Endothelial cell of umbilical vein (primary cell): ENCODE results near the gene UNC5B. TPM values are rescaled to one million over a fixed set of nuclear protein-coding genes. Genes with fewer than 3 reads are reported as not detected.

Experiments used
- BruUV-seq: library from RNA; stranded (reverse); fragments of 400-500 nt; replicated peaks from 2 replicates; lab custom pipeline; 2021; lab: Mats Ljungman, UMichigan
- CTCF ChIA-PET: fragments of 300-600, 350-600 bp; sonication (Branson Sonifier 250); formaldehyde crosslinking; loops from one replicate; lab custom pipeline; 2021; ENCODE audit warnings: antibody characterized with exemption, inconsistent platforms; lab: Charles Lee
- POLR2A ChIA-PET: fragments of 300-600, 350-600 bp; sonication (Branson Sonifier 250); formaldehyde crosslinking; loops from one replicate; lab custom pipeline; 2021; ENCODE audit warnings: antibody characterized with exemption, inconsistent platforms; lab: Charles Lee
- DNase-seq: peaks from one replicate; pipeline ENCODE4 v3.0.0-alpha.2; 2011; ENCODE audit warnings: low read depth, low spot score
- FAIRE-seq: peaks from 2 replicates; lab custom pipeline; 2011; peaks lifted over from hg19 to GRCh38; lab: Jason Lieb, UNC
- H2AFZ ChIP-seq: 2 replicates; pipeline ENCODE4 v1.6.0; 2012; ENCODE audit warnings: low read depth, low read length, control low read depth, inconsistent platforms
- H3K27ac ChIP-seq: 2 replicates; pipeline ENCODE4 v1.5.1; 2011; ENCODE audit warnings: low read depth, mild to moderate bottlenecking, control low read depth, low read length, moderate library complexity; ENCODE audit not compliant: insufficient read depth
- H3K27me3 ChIP-seq, 2 experiments: 2 replicates each; pipeline versions ENCODE4 v1.6.0 to v1.6.1; 2011; ENCODE audit warnings: low read length in 2 of 2, mixed read lengths in 1 of 2; ENCODE audit not compliant: control insufficient read depth in 2 of 2, insufficient read depth in 2 of 2
- H3K36me3 ChIP-seq, 2 experiments: 2 replicates in 1 of 2; 3 replicates in 1 of 2; pipeline ENCODE4 v1.5.1; 2011; ENCODE audit warnings: low read length in 2 of 2, mild to moderate bottlenecking in 1 of 2, moderate library complexity in 1 of 2; ENCODE audit not compliant: control insufficient read depth in 2 of 2, insufficient read depth in 2 of 2; ENCODE audit errors: extremely low read depth in 1 of 2
- H3K4me1 ChIP-seq: 3 replicates; pipeline ENCODE4 v1.5.1; 2011; ENCODE audit warnings: mild to moderate bottlenecking, low read length; ENCODE audit not compliant: control insufficient read depth, insufficient read depth; ENCODE audit errors: extremely low read depth
- H3K4me2 ChIP-seq: 2 replicates; pipeline ENCODE4 v1.6.1; 2011; ENCODE audit warnings: low read length, control low read depth, mixed read lengths; ENCODE audit not compliant: insufficient read depth
- H3K4me3 ChIP-seq, 3 experiments: fragments of 200-600 bp in 1 of 3; sonication (generic), shearing (Covaris generic) in 1 of 3; replicated peaks in 1 of 3; 2 replicates each; pipeline ENCODE4 v1.5.1; 2011 to 2016; ENCODE audit warnings: control low read depth in 3 of 3, low read length in 3 of 3, mild to moderate bottlenecking in 2 of 3, inconsistent platforms in 1 of 3, low read depth in 1 of 3, moderate library complexity in 1 of 3; ENCODE audit not compliant: insufficient read depth in 1 of 3
- H3K79me2 ChIP-seq: 2 replicates; pipeline ENCODE4 v1.6.0; 2012; ENCODE audit warnings: low read length, inconsistent platforms; ENCODE audit not compliant: control insufficient read depth, insufficient read depth
- H3K9ac ChIP-seq: replicated peaks from 2 replicates; pipeline ENCODE3; 2011; ENCODE audit warnings: low read length, control low read depth; ENCODE audit not compliant: insufficient read depth; ENCODE audit errors: extremely low read depth
- H3K9me1 ChIP-seq: replicated peaks from 3 replicates; pipeline ENCODE4 v1.6.0; 2011; ENCODE audit warnings: mild to moderate bottlenecking, low read length; ENCODE audit not compliant: control insufficient read depth, insufficient read depth; ENCODE audit errors: extremely low read depth
- H3K9me3 ChIP-seq: replicated peaks from 2 replicates; pipeline ENCODE4 v1.5.1; 2012; ENCODE audit warnings: low read length, inconsistent platforms; ENCODE audit not compliant: control insufficient read depth, insufficient read depth
- H4K20me1 ChIP-seq: replicated peaks from 2 replicates; pipeline ENCODE3; 2011; ENCODE audit warnings: mild to moderate bottlenecking, low read length; ENCODE audit not compliant: control insufficient read depth, insufficient read depth; ENCODE audit errors: extremely low read depth
- EZH2 ChIP-seq: IDR thresholded peaks from 2 replicates; pipeline ENCODE4 v1.6.1; 2012; ENCODE audit warnings: borderline replicate concordance, low read depth, mild to moderate bottlenecking, moderate library complexity, low read length, inconsistent platforms; ENCODE audit not compliant: severe bottlenecking
- FOS ChIP-seq: IDR thresholded peaks from 2 replicates; pipeline ENCODE4 v1.6.1; 2011; ENCODE audit warnings: mild to moderate bottlenecking, low read length, moderate library complexity, borderline replicate concordance; ENCODE audit not compliant: insufficient read depth
- GATA2 ChIP-seq: IDR thresholded peaks from 2 replicates; pipeline ENCODE4 v1.7.0; 2011; ENCODE audit warnings: low read depth, mild to moderate bottlenecking, moderate library complexity, mixed read lengths, low read length; ENCODE audit not compliant: insufficient read length, insufficient read depth
- JUN ChIP-seq: IDR thresholded peaks from 2 replicates; pipeline ENCODE4 v1.6.1; 2011; ENCODE audit warnings: borderline replicate concordance, low read depth; ENCODE audit not compliant: insufficient read length, insufficient read depth
- MYC ChIP-seq: IDR thresholded peaks from one replicate; pipeline ENCODE4 v1.6.1; 2011; ENCODE audit warnings: mild to moderate bottlenecking, low read depth, low read length
- POLR2A ChIP-seq: IDR thresholded peaks from 2 replicates; pipeline ENCODE4 v1.6.1; 2012; ENCODE audit warnings: low read depth, mild to moderate bottlenecking, control low read depth, low read length
- POLR2AphosphoS5 ChIP-seq: IDR thresholded peaks from 2 replicates; pipeline ENCODE4 v1.6.1; 2012; ENCODE audit warnings: low read depth, mild to moderate bottlenecking, control low read depth, low read length, moderate library complexity; ENCODE audit not compliant: insufficient read depth
- dilution Hi-C: fragments of 300-500 bp; cut with MboI; formaldehyde crosslinking; loops from one replicate; pipeline ENCODE4 v1.15.0; 2019; ENCODE audit warnings: low sequenced_read_pairs; ENCODE audit not compliant: extremely low pct_ligation_motif_present
- intact Hi-C: fragments of 100-400 bp; cut with micrococcal nuclease; formaldehyde crosslinking; loops from one replicate; pipeline ENCODE4 v1.10.0; 2022
- polyA plus RNA-seq, 4 experiments: library from polyadenylated mRNA; depleted of rRNA in 3 of 4; stranded (reverse) in 3 of 4; unstranded in 1 of 4; fragments of >200 nt; gene quantifications; 2 replicates each; pipeline versions ENCODE4 v1.2.1 to v1.2.3, GENCODE V29; 2011 to 2012; ENCODE audit warnings: missing spikeins in 1 of 4
- total RNA-seq: library from RNA; stranded (reverse); gene quantifications from 2 replicates; pipeline ENCODE4 v1.2.3, GENCODE V29; 2021
- TF ChIP-seq, protein P1 (sequence below), 2 donors: IDR thresholded peaks; 1 replicate in 1 of 2; 2 replicates in 1 of 2; pipeline ENCODE4 v1.5.1; 2011; ENCODE audit warnings: low read length in 2 of 2, mild to moderate bottlenecking in 2 of 2, moderate library complexity in 2 of 2, control low read depth in 1 of 2, inconsistent platforms in 1 of 2, low read depth in 1 of 2; ENCODE audit not compliant: insufficient read depth in 1 of 2; ENCODE audit errors: extremely low read depth in 1 of 2
- TF ChIP-seq, protein P2 (sequence below): IDR thresholded peaks from 2 replicates; pipeline ENCODE4 v1.6.1; 2011; ENCODE audit not compliant: insufficient read depth, insufficient read length

The UNC5B gene
- total and polyA plus RNA-seq, 2 donors (not counting 3 experiments of a cell fraction or from before 2014, with no cell fraction given) = 0.39 to 2.5 TPM

DNA sequence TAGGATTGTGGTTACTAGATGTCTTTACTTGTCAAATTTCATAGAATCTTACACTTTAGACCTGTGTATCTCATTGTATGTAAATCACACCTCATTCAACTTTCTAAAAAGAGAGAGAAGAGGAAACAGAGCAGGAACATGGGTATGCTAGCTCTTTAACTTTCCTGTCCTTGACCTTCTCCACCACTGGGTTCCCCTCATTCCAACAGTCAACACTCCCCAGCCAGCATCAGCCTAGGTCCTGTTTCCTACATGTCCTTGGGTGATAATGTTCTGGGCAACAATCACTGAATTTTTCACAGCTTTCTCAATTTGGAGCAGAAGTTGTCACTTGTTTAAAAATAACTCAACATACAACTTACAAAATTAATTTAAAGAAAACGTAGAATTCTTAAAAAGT is 9.2 kb upstream of the UNC5B start:
- FAIRE-seq (no peak), DNase-seq (no peak)
- Histone ChIP-seq H3K4me1 (peaks cover 17% of the 10 kb centered on the region), H3K9me1 (no peaks in the 10 kb centered on the region), H3K4me2 (no peak overlapping the region), H3K79me2 (no peaks in the 10 kb centered on the region), H4K20me1 (no peaks in the 10 kb centered on the region), H3K9ac (no peak overlapping the region), H3K27me3 (peaks cover 4 to 10% of the 10 kb centered on the region in 2 experiments), H3K9me3 (no peaks in the 10 kb centered on the region), H2AFZ (no peak overlapping the region), H3K27ac (no peak overlapping the region), H3K36me3 (no peaks in the 10 kb centered on the region), H3K4me3 (no peak overlapping the region)
- dilution Hi-C loops (no loop called here), intact Hi-C loops (loop anchor here (10.0 kb wide), 1 partner anchor 138 kb away; no protein-coding TSS in a partner anchor)
- ChIA-PET CTCF (no interaction called here), POLR2A (no interaction called here)
- no peak for TF ChIP-seq POLR2A
- no peak for TF ChIP-seq POLR2AphosphoS5
- TF ChIP-seq, protein P1, sequence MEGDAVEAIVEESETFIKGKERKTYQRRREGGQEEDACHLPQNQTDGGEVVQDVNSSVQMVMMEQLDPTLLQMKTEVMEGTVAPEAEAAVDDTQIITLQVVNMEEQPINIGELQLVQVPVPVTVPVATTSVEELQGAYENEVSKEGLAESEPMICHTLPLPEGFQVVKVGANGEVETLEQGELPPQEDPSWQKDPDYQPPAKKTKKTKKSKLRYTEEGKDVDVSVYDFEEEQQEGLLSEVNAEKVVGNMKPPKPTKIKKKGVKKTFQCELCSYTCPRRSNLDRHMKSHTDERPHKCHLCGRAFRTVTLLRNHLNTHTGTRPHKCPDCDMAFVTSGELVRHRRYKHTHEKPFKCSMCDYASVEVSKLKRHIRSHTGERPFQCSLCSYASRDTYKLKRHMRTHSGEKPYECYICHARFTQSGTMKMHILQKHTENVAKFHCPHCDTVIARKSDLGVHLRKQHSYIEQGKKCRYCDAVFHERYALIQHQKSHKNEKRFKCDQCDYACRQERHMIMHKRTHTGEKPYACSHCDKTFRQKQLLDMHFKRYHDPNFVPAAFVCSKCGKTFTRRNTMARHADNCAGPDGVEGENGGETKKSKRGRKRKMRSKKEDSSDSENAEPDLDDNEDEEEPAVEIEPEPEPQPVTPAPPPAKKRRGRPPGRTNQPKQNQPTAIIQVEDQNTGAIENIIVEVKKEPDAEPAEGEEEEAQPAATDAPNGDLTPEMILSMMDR (IDR thresholded peaks at IDR 0.05; ENCODE audit: extremely low read depth in 1 of 2, insufficient read depth in 1 of 2, low read depth in 1 of 2, low read length in 2 of 2) = no peak
- TF ChIP-seq, protein P2, sequence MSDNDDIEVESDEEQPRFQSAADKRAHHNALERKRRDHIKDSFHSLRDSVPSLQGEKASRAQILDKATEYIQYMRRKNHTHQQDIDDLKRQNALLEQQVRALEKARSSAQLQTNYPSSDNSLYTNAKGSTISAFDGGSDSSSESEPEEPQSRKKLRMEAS = no peak
- TF ChIP-seq EZH2 = no peak
- no peak for TF ChIP-seq FOS
- TF ChIP-seq JUN = no peak
- no peak for TF ChIP-seq MYC
- TF ChIP-seq GATA2 = no peak
- BruUV-seq = no TSS peak
